HG02870 (cell line): ENCODE results near the gene DDX3Y.

ENCODE experiments used
- ATAC-seq: cut with Tn5 transposase; IDR thresholded peaks from one replicate; pipeline ENCODE4 v1.9.1; 2021; ENCODE audit warnings: mild to moderate bottlenecking, moderate library complexity; ENCODE audit not compliant: unreplicated experiment

Gene DDX3Y

DNA sequence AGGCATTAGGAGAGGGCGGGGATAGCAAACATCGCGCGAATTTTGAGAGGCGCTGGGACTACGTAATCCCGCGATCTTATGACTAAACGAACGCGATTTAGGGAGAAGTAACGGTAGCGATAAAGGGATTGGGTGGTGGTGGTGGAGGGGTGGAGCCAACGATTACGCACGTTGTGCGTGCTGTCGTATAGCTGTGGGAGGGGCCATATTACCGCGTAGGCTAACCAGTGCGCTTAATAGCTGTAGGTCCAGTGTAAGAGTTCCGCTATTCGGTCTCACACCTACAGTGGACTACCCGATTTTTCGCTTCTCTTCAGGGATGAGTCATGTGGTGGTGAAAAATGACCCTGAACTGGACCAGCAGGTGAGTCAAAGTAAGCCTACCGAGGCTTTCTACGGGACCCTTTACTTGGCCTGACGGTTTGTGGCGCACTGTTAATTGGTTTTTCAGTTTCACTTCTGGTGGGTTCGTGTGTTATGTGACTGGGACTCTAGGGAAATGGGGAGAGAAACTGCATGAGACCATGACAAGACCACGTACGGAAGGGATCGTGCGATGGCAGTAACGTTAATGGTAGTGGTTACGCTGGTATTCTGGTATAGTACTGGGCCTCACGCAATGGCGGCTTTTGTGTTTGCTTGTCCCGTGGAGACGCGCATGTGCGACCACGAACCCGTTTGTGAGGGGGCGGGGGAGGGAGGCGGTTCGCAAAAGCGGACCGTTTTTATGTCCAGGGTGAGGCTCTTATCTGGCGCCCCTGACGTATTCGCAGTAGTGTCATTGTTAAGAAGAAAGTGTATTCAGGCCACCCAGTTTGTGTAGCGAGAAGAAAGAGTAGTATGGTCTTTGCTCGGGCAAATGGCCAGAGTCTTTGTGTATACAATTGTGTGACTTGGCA, at the start of gene DDX3Y:
Gene DDX3Y (plus strand): TSS at position 251 of the 899 bp plus-strand sequence. CDS start 69 bp downstream, at position 320.
- no peak for ATAC-seq

GRCh38 chrY:12855791-12856275, 48.8 kb upstream of the DDX3Y start:
- no peak for ATAC-seq

DNA sequence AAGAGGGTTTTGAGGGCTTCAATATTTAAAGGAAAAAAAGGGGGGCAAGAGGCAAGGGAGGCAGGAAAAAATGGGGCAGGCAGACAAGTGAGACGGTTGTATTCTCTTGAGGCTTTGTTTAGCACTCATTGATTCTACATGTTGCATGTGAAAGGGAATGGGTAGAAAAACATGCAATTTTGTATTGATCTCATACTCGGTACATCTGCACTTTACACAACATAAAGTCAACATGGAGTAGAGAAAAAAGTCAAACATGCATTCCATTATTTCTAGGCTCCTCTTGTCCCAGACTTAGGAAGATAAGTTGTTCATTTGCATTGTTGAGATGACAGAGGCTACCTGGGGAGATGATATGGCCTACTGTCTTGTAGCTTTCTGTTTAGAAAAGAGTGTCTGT, 36.7 kb upstream of the DDX3Y start:
- ATAC-seq = no peak

DNA sequence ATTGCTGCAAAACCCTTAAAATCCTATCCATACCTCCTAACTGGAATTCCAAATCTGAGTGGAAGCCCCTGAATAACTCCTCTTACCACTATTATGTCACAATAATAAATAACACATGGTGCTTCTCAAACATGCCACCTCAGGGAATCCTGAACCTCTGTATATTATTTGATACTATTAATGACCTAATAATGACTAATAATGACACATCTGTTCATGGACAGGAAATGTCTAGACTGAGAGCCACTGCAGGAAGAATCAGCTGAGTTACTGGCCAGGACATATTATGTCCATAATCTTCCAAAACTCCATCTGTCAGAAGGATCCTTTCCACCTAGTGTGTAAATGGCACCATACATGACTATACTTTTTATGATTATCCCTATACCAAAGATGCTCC, 7.7 kb upstream of the DDX3Y start:
- ATAC-seq = no peak

- ATAC-seq = no peak
Measured at GRCh38 chrY:12898604-12899003, 6.1 kb upstream of the DDX3Y start.

- no peak for ATAC-seq
Measured at GRCh38 chrY:12905517-12905872, 827 bp downstream of the DDX3Y start.

DNA sequence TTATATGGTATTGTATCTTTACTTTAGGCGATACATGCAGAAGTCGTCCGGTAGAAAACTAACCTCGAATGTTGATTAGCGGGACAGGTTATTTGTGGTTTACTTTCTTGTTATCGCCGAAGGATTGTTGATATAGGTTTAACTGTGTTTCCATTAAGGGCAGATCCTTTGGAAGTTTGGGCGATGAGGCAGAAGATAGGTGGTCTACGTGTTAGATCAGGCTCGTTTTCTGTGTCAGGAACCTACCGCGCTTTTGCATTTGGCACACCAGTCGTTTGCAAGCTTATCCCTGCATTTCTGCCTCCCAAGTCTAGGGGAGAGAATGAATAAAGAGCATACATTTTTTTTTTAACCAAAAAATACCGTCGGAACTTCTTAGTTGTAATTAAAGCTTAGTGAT, 1.2 kb downstream of the DDX3Y start:
- ATAC-seq = no peak

DNA sequence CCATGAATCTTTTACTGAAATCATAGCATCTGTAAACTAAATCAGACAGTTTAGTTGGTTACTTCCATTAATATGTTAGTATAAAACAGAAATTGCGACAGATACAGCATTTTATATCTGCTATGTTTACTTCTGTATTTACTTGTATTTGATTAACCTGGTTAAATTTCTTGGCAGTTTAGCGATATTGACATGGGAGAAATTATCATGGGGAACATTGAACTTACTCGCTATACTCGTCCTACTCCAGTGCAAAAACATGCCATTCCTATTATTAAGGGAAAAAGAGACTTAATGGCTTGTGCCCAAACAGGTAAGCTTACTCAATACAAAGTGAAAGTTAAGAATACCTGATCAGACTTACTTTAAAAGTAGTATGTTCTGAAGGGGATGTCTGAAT, 8.9 kb downstream of the DDX3Y start:
- ATAC-seq = no peak

DNA sequence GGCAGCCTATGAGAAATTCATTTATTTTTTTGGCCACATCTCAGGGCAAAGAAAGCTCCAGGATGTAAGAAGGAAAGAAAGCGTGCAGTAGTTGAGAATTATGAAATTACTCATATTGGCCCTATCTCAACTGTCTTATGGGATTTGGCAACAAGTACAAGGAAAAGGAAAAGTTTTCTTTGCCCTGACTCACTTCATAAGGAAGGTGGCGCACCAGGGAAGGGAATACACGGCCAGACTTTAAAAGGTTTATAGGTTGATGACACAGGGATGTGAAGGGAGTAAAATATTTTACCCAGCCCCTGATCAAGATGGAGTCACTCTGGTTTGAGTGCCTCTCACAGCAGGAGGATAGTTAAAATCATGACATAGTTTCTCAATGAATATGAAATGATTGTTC, 23.4 kb downstream of the DDX3Y start:
- no peak for ATAC-seq

- no peak for ATAC-seq
Measured at GRCh38 chrY:12941725-12942687, 37.3 kb downstream of the DDX3Y start.
